ENCODE data around the gene HDLBP.

DNA sequence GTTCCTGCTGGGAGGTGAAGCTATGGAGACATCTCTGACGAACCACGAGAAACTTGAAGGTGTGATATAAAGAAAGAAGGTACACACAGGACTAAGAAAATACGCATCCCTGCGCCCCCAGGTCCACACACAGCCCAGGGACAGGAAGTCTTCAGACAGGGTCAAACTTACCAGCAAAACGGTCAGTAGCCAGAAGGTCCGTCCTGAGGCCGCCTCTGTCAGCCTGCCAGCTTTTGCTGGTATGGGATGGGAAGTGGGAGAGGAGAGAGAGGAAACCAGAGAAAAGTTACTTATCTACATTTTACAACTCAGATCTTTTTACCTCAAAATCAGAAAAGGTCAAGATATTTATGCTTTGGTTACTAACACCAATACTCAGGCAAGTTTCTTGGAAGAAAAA, 47.2 kb downstream of the HDLBP start:
- TF ChIP-seq POLR2A (IDR thresholded peaks at IDR 0.05) (no peak), POLR2AphosphoS5 (IDR thresholded peaks at IDR 0.05) (no peak), CTCF (IDR thresholded peaks at IDR 0.05 in 8 of 11, conservative IDR thresholded peaks at IDR 0.05 in 3 of 11) (no peak)

All from spleen (tissue), 7 donors.